H9 (cell line): Measurements from ENCODE around the gene ZFR2. TPM values are rescaled to one million over a fixed set of nuclear protein-coding genes. Genes with fewer than 3 reads are reported as not detected.

Source experiments
- DNase-seq: peaks from one replicate; pipeline ENCODE4 v3.0.0-alpha.2; 2017
- H2AFZ ChIP-seq: one replicate; pipeline ENCODE4 v1.6.1; 2013; ENCODE audit warnings: mild to moderate bottlenecking, low read length, control low read depth, moderate library complexity
- H2AK5ac ChIP-seq: 2 replicates; pipeline ENCODE4 v1.6.1; 2013; ENCODE audit warnings: low read length, control low read depth, mixed read lengths; ENCODE audit not compliant: insufficient read length
- H2BK120ac ChIP-seq: one replicate; pipeline ENCODE4 v1.6.1; 2013; ENCODE audit warnings: low read depth, mild to moderate bottlenecking, low read length, control low read depth, inconsistent platforms; ENCODE audit not compliant: poor library complexity, severe bottlenecking
- H2BK12ac ChIP-seq: 2 replicates; pipeline ENCODE4 v1.6.1; 2013; ENCODE audit warnings: low read length, control low read depth, mixed read lengths, low read depth; ENCODE audit not compliant: insufficient read length
- H2BK15ac ChIP-seq: 2 replicates; pipeline ENCODE4 v1.6.1; 2013; ENCODE audit warnings: low read depth, low read length, control low read depth
- H2BK20ac ChIP-seq: one replicate; pipeline ENCODE4 v1.6.1; 2013; ENCODE audit warnings: low read depth, mild to moderate bottlenecking, low read length, control low read depth, inconsistent platforms; ENCODE audit not compliant: poor library complexity, severe bottlenecking
- H2BK5ac ChIP-seq: 2 replicates; pipeline ENCODE4 v1.6.1; 2013; ENCODE audit warnings: low read length, control low read depth, mixed read lengths; ENCODE audit not compliant: insufficient read length
- H3K14ac ChIP-seq: 2 replicates; pipeline ENCODE4 v1.6.1; 2013; ENCODE audit warnings: low read length, control low read depth; ENCODE audit not compliant: insufficient read depth
- H3K18ac ChIP-seq: 2 replicates; pipeline ENCODE4 v1.6.1; 2013; ENCODE audit warnings: low read depth, mild to moderate bottlenecking, mixed read lengths, low read length, control low read depth; ENCODE audit not compliant: insufficient read length
- H3K23ac ChIP-seq: 2 replicates; pipeline ENCODE4 v1.6.1; 2013; ENCODE audit warnings: low read length, control low read depth, mixed read lengths, low read depth; ENCODE audit not compliant: insufficient read length
- H3K23me2 ChIP-seq: 2 replicates; pipeline ENCODE4 v1.6.1; 2013; ENCODE audit warnings: low read depth, mild to moderate bottlenecking, mixed read lengths, low read length, control low read depth; ENCODE audit not compliant: insufficient read length, poor library complexity, severe bottlenecking
- H3K27ac ChIP-seq: 2 replicates; pipeline ENCODE4 v1.5.1; 2013; ENCODE audit warnings: low read length, control low read depth, mixed read lengths, low read depth; ENCODE audit not compliant: insufficient read length
- H3K27me3 ChIP-seq: 2 replicates; pipeline ENCODE4 v1.6.1; 2013; ENCODE audit warnings: low read length, control low read depth, inconsistent platforms; ENCODE audit not compliant: insufficient read depth
- H3K4ac ChIP-seq: 2 replicates; pipeline ENCODE4 v1.6.1; 2013; ENCODE audit warnings: low read depth, mild to moderate bottlenecking, control low read depth, inconsistent platforms, low read length, moderate library complexity
- H3K4me1 ChIP-seq: 2 replicates; pipeline ENCODE4 v1.6.1; 2013; ENCODE audit warnings: low read length, control low read depth, inconsistent platforms; ENCODE audit not compliant: insufficient read depth
- H3K4me2 ChIP-seq: 2 replicates; pipeline ENCODE4 v1.6.1; 2013; ENCODE audit warnings: low read length, control low read depth, mixed read lengths; ENCODE audit not compliant: insufficient read length, insufficient read depth
- H3K56ac ChIP-seq: 2 replicates; pipeline ENCODE4 v1.6.1; 2013; ENCODE audit warnings: low read depth, mild to moderate bottlenecking, mixed read lengths, low read length, control low read depth; ENCODE audit not compliant: insufficient read length
- H3K79me1 ChIP-seq: 2 replicates; pipeline ENCODE4 v1.6.1; 2013; ENCODE audit warnings: low read depth, mild to moderate bottlenecking, moderate library complexity, low read length, control low read depth, inconsistent platforms; ENCODE audit not compliant: insufficient read depth, poor library complexity, severe bottlenecking
- H3K79me2 ChIP-seq: 2 replicates; pipeline ENCODE4 v1.6.1; 2013; ENCODE audit warnings: low read length, control low read depth, inconsistent platforms; ENCODE audit not compliant: insufficient read depth
- H3K9ac ChIP-seq: 2 replicates; pipeline ENCODE4 v1.6.1; 2013; ENCODE audit warnings: low read length, control low read depth, mixed read lengths; ENCODE audit not compliant: insufficient read length; ENCODE audit errors: extremely low read depth
- H3K9me3 ChIP-seq: one replicate; pipeline ENCODE4 v1.6.1; 2013; ENCODE audit warnings: low read depth, low read length, inconsistent platforms; ENCODE audit not compliant: control insufficient read depth
- H3T11ph ChIP-seq: one replicate; pipeline ENCODE4 v1.6.1; 2013; ENCODE audit warnings: mild to moderate bottlenecking, low read length, control low read depth, inconsistent platforms
- H4K20me1 ChIP-seq: one replicate; pipeline ENCODE4 v1.6.1; 2013; ENCODE audit not compliant: control insufficient read depth, insufficient read length, insufficient read depth
- H4K5ac ChIP-seq: 2 replicates; pipeline ENCODE4 v1.6.1; 2013; ENCODE audit warnings: low read depth, mild to moderate bottlenecking, mixed read lengths, low read length, control low read depth; ENCODE audit not compliant: insufficient read length
- H4K8ac ChIP-seq: replicated peaks from 2 replicates; pipeline ENCODE4 v1.6.1; 2013; ENCODE audit warnings: low read length, control low read depth, mixed read lengths, low read depth; ENCODE audit not compliant: insufficient read length
- H4K91ac ChIP-seq: 2 replicates; pipeline ENCODE4 v1.6.1; 2013; ENCODE audit warnings: low read depth, mild to moderate bottlenecking, moderate library complexity, mixed read lengths, low read length, control low read depth; ENCODE audit not compliant: insufficient read length
- H3K27ac Mint-ChIP-seq, 3 experiments: 2 replicates in 2 of 3; 3 replicates in 1 of 3; pipeline ENCODE4 v1.8.0; 2020 to 2021; ENCODE audit warnings: mixed read lengths in 3 of 3, mild to moderate bottlenecking in 1 of 3, moderate library complexity in 1 of 3
- H3K27me3 Mint-ChIP-seq: 2 replicates; pipeline ENCODE4 v1.8.0; 2021; ENCODE audit warnings: low read depth, mild to moderate bottlenecking, moderate library complexity, mixed read lengths
- H3K36me3 Mint-ChIP-seq, 3 experiments: 2 replicates in 2 of 3; 3 replicates in 1 of 3; pipeline ENCODE4 v1.8.0; 2020 to 2021; ENCODE audit warnings: low read depth in 3 of 3, mixed read lengths in 3 of 3; ENCODE audit not compliant: insufficient read depth in 1 of 3
- H3K4me1 Mint-ChIP-seq, 2 experiments: 2 replicates each; pipeline ENCODE4 v1.8.0; 2020; ENCODE audit warnings: mixed read lengths in 2 of 2
- H3K4me3 Mint-ChIP-seq, 2 experiments: 2 replicates in 1 of 2; 3 replicates in 1 of 2; pipeline ENCODE4 v1.8.0; 2020 to 2021; ENCODE audit warnings: mild to moderate bottlenecking in 2 of 2, mixed read lengths in 2 of 2, moderate library complexity in 1 of 2
- H3K9me3 Mint-ChIP-seq, 2 experiments: 2 replicates in 1 of 2; 3 replicates in 1 of 2; pipeline ENCODE4 v1.8.0; 2020; ENCODE audit warnings: mild to moderate bottlenecking in 2 of 2, mixed read lengths in 2 of 2, moderate library complexity in 1 of 2
- WGBS: extraction: QIAGEN DNeasy Blood & Tissue Kit; methylation state at CpG from one replicate; pipeline ENCODE4 v1.1.7; 2013; ENCODE audit warnings: missing lambda C conversion rate, low lambda C conversion rate, mixed read lengths; ENCODE audit not compliant: insufficient read length; ENCODE audit errors: extremely low coverage; 5-methylcytosine and 5-hydroxymethylcytosine counted together
- total RNA-seq: library from RNA; stranded (reverse); gene quantifications from 2 replicates; pipeline ENCODE4 v1.2.1, GENCODE V29; 2021
- TF ChIP-seq, protein P1 (sequence below): fragments of 200-600 bp; sonication (generic); conservative IDR thresholded peaks from 3 replicates; pipeline ENCODE4 v1.8.0; 2021; ENCODE audit warnings: antibody characterized with exemption, mild to moderate bottlenecking

The ZFR2 gene
- total RNA-seq, 1 experiment from 2014 or later: 18.3 TPM

DNA sequence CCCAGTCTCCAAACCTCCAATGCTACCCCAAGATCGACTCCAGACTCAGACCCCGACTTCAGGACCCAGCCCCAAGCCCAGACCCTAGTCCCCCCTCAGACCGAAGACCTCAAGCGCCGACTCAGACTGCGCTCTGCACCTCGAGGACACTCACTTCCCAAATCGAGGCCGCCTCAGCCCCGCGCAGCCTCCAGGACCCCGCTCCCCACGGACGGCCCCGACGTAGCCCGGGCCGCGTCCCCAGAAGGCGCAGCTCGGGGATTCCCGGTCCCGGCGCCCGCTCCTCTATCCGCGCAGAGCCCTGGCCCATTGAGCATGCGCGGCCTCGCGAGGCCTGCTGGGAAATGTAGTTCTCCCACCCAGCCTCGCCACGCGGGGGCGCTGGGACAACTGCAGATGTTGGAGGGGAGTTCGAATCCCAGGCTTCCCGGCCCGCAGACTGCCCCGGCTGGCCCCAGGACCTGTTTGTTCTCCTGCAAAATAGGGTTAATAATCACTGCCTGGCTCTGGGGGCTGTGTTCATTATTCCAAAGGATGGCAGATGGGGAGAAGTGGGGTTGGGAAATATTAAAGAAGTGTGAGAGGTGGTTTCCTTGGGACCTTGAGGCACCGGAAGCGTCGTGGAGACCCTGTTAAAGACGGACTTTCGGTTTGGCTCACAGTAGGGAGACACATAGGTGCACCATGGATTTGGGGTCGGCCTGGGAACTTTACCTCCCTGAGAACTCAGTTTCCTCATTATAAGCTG is 107.3 kb downstream of the ZFR2 start, which contains the start of gene APBA3:
Gene APBA3 (minus strand): TSS at position 311 of the 748 bp plus-strand sequence. CDS start 1,428 bp downstream, outside the sequence.
- no peak within 1 kb of the TSS for H2BK120ac ChIP-seq
- no peak within 1 kb of the TSS for H3T11ph ChIP-seq
- no peak within 1 kb of the TSS for H3K4ac ChIP-seq
- Mint-ChIP-seq H3K4me1 (peaks cover 4 to 14% of the 10 kb centered on the region in 2 experiments; a peak in 3 of 4 replicates), H3K9me3 (no peaks in the 10 kb centered on the region; a peak in 1 of 5 replicates), H3K4me3 (peak within 1 kb of the TSS; percentile 92 to 96), H3K36me3 (peaks cover 6 to 19% (median 16%) of the 10 kb centered on the region in 3 experiments; a peak in 5 of 7 replicates), H3K27me3 (no peaks in the 10 kb centered on the region), H3K27ac (peak within 1 kb of the TSS; percentile 96 to 99 (median 98))
- no peak within 1 kb of the TSS for H4K91ac ChIP-seq
- H3K56ac ChIP-seq: no peak within 1 kb of the TSS
- peak; percentile 94 for DNase-seq
- TF ChIP-seq, protein P1, sequence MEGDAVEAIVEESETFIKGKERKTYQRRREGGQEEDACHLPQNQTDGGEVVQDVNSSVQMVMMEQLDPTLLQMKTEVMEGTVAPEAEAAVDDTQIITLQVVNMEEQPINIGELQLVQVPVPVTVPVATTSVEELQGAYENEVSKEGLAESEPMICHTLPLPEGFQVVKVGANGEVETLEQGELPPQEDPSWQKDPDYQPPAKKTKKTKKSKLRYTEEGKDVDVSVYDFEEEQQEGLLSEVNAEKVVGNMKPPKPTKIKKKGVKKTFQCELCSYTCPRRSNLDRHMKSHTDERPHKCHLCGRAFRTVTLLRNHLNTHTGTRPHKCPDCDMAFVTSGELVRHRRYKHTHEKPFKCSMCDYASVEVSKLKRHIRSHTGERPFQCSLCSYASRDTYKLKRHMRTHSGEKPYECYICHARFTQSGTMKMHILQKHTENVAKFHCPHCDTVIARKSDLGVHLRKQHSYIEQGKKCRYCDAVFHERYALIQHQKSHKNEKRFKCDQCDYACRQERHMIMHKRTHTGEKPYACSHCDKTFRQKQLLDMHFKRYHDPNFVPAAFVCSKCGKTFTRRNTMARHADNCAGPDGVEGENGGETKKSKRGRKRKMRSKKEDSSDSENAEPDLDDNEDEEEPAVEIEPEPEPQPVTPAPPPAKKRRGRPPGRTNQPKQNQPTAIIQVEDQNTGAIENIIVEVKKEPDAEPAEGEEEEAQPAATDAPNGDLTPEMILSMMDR: peak; percentile 68
- peaks cover 5% of the 10 kb centered on the region for H3K79me1 ChIP-seq
- no peak within 1 kb of the TSS for H2BK15ac ChIP-seq
- peak within 1 kb of the TSS; percentile 77 for H3K18ac ChIP-seq
- peak within 1 kb of the TSS; percentile 79 for H3K9ac ChIP-seq
- no peaks in the 10 kb centered on the region for H4K20me1 ChIP-seq
- no peak within 1 kb of the TSS for H4K8ac ChIP-seq
- H3K23me2 ChIP-seq: peaks cover 4% of the 10 kb centered on the region
- no peak within 1 kb of the TSS for H2BK12ac ChIP-seq
- H3K27ac ChIP-seq: no peak within 1 kb of the TSS
- no peak within 1 kb of the TSS for H2BK20ac ChIP-seq
- no peak within 1 kb of the TSS for H4K5ac ChIP-seq
- H2BK5ac ChIP-seq: no peak within 1 kb of the TSS
- H3K4me1 ChIP-seq: no peaks in the 10 kb centered on the region
- no peaks in the 10 kb centered on the region for H3K79me2 ChIP-seq
- no peak within 1 kb of the TSS for H2AK5ac ChIP-seq
- no peaks in the 10 kb centered on the region for H3K27me3 ChIP-seq
- peak within 1 kb of the TSS; percentile 81 for H3K4me2 ChIP-seq
- no CpG with 5 or more reads among the region's 45 CpGs for WGBS
- peak within 1 kb of the TSS; percentile 87; the same call in 1 of the 2 replicates for H3K14ac ChIP-seq
- no peaks in the 10 kb centered on the region for H3K9me3 ChIP-seq
- no peak within 1 kb of the TSS for H3K23ac ChIP-seq
- H2AFZ ChIP-seq: peak within 1 kb of the TSS; percentile 46
